Activated T-helper 1 cell treated with Interleukin-2 at 50 U/mL for 16 hours (primary cell): ENCODE measurements around the gene CTNNA1.

Experiments used
- DNase-seq: peaks from one replicate; pipeline ENCODE4 v3.0.0-alpha.2; 2020; ENCODE audit warnings: low read depth

The CTNNA1 gene

DNA sequence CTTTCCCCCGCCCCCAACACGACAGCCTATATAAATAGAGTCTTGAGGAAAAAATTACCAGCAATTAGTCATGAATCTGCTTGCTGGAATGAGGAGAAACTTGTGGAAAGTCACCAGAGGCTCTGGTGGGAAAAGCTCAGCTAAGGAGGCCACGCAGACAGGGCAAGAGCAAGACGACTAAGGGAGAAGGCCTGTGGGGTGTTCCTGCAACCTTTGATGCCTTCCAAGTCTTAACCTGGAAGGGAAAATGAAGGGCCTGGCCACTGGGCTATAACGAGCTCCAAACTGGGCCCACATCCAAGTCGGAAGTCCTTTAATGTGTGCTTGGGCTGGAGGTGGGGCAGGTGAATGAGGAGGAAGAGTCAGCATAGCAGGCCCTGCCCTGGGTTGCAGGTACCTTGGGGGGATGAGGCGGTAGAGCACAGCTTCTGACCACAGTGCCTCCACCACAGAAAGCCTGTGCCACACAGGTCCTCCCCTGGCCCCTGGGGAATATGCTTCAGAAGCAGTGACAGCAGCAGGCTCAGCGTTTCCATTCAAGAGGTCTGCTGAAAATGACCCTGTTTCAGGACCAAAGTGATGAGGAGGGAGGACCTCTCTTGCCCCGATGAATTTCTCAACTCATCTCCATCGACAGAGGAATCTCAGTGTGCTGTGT is 214.7 kb downstream of the CTNNA1 start:
- no peak for DNase-seq

GRCh38 chr5:138968601-138969000 is 215.4 kb downstream of the CTNNA1 start:
- DNase-seq = no peak

- DNase-seq = no peak
These were observed 216.2 kb downstream of the CTNNA1 start for GRCh38 chr5:138969323-138970002.

- no peak for DNase-seq
These were observed 219.0 kb downstream of the CTNNA1 start for GRCh38 chr5:138972230-138972629.

GRCh38 chr5:138972836-138973235 is 219.6 kb downstream of the CTNNA1 start:
- no peak for DNase-seq

GRCh38 chr5:138974227-138975063 is 221.2 kb downstream of the CTNNA1 start:
- no peak for DNase-seq

DNA sequence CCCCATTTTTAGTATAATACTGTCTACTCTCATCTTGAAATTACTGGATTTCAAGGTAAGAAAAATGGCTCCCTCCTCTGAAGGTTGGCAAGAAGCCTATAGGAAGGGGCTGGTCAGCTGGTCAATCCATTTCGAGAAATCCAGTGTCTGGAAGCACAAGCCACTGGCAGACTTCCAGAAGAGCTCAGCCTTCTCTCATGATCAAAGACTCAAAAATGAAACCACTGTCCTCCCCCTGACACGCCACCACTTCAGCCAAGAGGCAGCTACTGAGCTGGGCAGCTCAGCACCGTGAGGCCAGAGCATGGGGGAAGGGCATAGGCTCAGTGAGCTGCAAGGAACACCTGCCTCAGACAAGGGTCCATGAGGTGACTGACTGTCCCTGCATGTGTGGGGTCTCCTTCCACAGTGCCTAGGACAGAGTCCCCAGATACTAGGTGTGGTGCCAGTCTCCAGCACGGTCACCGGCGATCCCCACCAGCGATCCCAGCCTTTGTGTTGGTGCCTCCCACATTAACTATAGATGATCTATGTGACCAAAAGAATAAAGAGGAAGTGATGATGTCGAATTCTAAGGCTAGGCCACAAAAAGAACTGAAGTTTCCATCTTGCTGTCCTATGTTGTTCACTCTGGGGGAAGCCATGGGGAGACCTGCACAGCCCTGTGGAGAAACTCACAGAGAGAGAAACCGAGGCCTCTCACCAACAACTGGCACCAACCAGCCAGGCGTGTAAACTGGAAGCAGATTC is 222.0 kb downstream of the CTNNA1 start:
- DNase-seq = no peak

GRCh38 chr5:138978080-138978479 is 224.9 kb downstream of the CTNNA1 start:
- DNase-seq = no peak

GRCh38 chr5:138978581-138978980 is 225.4 kb downstream of the CTNNA1 start:
- DNase-seq = no peak

DNA sequence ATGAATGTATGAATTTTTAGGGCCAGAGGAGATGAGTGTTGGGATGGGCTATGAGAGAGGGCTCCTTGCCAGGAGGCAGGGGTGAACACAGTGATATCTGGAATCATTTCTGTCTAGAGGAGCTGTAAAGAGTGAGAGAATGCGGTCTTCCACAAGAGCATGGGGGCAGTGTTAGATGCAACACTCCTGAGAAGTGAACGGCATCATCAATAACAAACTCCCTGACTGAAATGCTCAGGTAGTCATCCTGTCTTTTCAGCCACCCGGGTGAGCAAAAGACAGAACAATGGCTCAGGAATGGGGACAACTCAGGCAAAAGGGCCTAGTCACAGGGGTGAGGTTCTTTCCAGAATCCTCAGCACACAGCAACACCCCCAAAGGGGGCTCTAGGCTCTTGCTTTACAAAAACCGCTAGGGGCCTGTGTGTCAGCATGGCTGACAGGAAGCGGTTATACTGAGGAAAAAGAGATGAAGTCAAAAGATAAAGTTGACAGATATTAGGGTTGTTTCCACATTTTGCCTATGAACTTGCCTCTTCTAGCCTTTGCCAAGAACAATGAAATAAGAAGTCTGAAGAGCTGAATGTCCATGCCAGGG is 226.6 kb downstream of the CTNNA1 start:
- no peak for DNase-seq

GRCh38 chr5:138980441-138980840 is 227.2 kb downstream of the CTNNA1 start:
- DNase-seq = no peak

DNA sequence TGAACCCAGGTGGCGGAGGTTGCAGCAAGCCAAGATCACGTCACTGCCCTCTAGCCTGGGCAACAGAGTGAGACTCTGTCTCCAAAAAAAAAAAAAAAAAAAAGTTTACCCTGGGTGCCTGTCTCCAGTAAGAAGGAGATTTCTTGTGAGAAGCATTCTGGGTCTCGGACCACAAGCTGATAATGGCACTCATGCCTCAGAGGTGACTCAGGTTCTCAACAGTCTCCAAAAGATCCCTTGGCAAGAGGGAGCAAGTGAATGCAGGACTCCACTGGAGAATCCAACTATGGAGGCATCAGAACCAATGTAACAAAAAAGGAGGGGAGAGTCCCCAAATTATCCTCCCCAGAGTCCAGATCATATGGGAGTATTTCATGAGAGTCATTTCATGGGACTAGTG is 227.9 kb downstream of the CTNNA1 start:
- DNase-seq = no peak

DNA sequence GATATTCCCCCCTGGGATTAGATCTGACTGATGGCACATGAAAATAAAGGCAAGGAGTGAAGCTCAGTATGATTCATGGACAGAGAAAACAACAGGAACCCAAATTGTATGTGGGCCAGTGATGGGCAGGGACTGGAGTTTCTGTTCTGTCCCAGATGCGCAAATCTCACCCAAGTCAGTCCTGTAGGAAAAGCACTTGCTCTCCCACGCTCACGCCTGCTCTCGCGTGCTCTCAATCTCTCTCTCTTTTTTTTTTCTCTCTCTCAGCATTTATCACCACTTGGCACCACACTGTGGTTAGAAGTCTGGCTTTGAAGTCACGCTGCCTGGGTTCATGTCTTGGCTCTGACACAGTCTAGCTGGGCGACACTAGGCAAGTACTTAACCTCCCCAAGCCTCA is 228.4 kb downstream of the CTNNA1 start:
- DNase-seq = no peak

GRCh38 chr5:138983984-138984383 is 230.8 kb downstream of the CTNNA1 start:
- no peak for DNase-seq
